ENCODE data around the gene MPZL2.

MPZL2 gene

DNA sequence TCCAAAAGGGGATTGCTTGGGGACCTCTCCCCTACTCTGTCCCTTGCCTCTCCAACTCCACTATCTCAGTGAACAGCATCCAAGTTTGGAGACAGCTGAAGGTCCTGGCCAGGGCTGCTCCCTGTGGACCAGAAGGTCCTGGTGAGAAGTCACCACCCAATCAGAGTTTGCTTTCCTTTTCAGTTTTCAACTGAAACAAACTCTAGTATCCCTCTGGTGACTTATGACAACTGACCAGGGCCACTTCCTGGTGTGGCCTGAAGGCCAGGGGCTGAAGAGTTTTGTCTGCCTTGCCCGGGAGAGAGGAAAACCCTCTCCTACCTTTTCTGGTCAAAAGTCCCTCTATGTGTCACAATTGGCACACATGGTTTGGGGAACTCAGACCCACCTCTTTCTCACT, 44.4 kb downstream of the MPZL2 start:
- no peak for DNase-seq (ENCODE audit: low read depth)

DNA sequence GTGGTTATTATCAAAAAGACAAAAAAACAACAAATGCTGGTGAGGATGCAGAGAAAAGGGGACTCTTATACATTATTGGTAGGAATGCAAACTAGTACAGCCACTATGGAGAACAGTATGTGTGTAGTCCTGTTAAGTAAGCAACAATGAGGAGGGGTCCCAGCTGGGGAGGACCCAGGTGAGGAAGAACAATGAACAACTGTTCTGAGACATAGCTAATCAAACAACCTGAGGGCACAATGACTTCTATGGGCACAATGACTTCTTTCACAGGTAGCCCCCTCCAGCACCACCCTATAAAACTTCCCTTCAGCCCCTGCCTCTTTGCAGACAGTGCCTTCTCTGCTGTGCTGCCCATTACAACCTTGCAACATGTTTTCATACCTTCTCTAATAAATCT, 44.9 kb downstream of the MPZL2 start:
- DNase-seq (ENCODE audit: low read depth): no peak

DNA sequence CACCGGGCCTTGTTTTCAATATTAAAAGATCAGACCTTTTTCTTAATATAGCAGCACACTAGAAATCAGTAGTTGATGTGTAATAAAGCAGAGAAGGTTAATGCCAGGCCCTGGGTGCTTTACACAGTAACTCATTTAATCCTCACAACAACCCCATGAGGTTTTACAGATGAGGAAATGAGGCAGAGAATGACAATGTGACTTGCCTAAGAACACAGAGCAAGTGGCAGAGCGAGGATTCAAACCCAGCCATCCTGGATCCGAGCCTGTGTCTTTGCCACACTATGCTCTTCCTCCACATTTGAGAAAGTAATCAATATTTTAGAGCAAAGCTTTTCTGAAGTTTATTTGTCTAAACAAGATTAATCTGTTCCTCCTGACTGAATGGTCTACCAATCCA, 46.5 kb downstream of the MPZL2 start:
- DNase-seq (ENCODE audit: low read depth): no peak

DNA sequence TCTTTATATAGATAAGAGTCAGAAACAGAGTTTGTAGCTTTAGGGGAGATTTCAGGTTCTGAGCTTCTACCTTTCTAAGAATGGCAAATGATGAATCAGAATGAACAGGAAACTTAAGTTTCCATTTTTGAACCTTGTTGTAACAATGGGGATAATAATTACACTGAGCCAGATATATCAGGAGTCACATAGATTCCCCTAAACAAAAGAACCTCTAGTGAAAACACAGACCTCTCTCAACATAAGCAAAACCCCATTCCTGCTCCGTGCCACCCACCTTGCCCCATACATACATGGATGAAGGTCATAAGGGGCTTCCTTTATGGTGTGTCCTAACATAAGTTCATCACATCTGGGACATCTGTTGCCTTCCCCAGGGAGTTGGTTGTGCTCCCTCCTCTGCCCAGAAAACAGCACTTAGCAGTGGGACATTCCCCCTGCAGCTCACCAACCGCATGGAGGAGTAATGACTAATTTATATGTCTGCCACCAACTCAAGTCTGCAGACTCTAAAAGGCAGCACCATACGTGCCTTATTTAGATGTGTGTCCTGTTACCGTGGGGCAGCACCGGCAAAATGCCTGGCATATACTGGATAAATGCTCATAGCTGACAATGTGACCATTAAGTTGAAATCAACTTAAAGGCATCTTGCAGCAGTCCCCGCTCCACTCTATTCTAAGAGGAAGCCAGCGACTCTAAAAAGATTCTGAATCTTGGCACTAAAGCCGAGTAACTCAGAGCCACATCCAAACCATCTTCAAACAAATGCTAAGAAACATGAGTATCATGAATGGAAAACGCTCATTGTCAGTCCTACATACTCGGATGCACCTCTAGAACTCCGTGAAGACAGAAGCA, 47.2 kb downstream of the MPZL2 start:
- DNase-seq (ENCODE audit: low read depth): no peak

DNA sequence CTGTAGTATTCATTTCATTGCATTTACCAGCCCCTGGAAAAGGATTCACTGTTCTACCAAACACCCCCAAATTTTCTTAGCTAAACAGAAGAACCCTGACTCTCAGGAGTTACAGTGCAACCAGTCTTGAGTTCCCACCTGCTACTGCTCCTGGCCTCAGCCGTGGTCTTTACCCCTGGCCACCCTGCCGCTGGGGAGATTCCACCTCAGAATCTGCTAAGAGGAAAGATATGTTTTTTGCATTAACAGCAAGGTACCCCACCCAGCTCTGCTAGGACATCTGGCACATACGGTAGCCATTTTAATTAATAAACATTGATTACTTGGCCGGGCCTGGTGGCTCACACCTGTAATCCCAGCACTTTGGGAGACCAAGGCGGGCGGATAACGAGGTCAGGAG, 48.3 kb downstream of the MPZL2 start:
- no peak for DNase-seq (ENCODE audit: low read depth)

DNA sequence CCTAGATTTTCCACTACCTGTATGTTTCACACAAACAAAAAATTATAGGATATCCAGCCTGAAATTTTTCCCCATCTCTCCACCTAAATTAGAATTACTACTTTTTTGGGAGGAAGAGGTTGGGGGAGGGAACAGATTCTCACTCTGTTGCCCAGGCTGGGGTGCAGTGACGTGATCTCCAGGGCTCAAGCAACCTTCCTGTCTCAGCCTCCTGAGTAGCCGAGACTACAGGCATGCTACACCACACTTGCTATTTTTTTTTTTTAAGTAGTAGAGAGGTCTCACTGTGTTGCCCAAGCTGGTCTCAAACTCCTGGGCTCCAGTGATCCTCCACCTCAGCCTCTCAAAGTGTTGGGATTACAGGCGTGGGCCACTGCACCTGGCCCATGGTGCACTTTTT, 48.8 kb downstream of the MPZL2 start:
- DNase-seq (ENCODE audit: low read depth): no peak

DNA sequence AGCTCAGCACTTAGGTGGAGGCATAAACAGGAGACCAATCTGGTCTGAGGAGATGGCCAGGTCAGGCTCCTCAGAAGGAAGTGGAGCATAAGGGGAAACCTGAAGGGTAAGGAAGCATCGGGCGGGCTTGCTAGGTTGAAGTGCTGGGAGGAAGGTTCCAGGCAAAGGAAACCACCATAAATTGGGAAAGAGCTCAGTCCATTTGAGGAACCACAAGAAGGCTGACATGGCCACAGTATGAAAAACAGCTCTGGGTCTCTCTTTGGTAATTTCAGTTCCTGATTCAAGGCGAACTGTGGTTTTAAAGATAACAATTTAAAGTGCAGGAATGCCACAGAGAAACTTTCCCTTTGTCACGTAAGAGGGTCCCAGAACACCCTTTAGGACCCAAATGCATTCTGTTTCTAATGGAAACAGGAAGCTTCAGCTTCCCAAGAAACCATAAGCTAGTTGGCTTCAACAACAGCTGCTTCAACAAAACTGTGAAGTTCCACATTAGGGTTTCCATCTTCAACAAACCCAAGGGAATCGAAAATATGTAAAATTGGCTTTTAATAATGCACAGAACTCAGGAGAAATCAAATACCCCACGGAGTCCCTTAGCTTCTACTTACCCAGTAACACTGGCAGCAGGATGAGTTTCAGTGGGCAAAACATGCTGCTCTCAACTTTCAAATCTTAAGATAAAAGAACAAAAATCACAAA, 49.7 kb downstream of the MPZL2 start:
- no peak for DNase-seq (ENCODE audit: low read depth)

DNA sequence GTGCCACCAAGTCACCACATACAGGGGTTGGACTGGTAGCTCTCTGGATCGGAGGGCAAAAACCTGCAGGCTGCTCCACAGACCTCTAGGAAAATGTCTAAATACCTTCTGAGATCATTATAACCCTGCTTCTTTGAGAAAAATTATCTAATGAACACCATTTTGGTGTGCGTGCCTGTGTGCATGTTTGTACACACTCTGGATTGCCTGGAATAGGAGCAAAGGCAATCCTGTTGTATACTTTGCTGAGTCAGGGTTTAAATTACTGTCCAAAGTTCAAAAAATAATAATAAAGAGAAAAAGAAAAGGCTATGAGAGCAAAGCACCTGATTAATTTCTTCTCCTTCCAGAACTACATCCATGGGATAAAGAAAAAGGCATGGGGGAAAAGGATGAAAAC, 50.3 kb downstream of the MPZL2 start:
- no peak for DNase-seq (ENCODE audit: low read depth)

DNA sequence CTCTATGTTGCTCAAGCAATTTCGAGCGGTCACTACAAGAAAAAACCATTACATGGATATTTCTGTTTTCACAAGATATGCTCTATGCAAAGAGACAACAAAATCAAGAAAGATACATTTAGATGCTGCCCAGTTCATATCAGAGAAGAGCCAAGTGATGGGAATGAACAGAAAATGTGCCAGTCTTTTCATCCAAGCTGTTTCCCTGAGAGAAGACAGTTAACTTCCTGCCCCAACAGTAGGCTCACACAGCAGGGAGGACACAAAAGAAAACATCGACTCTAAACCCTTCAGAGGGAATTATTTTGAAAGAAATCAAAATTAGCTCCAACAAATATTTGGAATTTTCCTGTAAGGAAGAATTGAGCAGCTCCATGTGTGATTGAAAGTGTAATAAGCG, 50.9 kb downstream of the MPZL2 start:
- DNase-seq (ENCODE audit: low read depth): no peak

DNA sequence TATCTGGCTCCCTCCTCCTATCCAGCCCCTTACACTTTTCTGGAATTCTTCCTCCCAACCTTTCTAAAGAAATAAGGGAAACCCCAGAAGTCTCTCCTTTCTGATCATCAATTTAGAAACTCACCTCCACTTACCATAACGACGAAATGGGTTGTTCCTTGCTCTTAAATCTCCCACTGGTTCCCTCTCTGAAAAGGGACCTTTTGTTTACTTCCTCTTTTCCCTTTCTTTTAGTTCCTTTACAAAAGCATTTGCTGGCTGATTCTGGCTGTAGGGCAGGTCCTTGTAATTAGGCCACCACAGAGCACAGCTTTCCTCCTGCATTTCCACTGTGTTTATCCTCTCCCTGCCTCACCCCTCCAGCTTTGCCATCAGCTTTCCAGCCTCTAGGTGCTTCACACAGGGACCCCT, 51.3 kb downstream of the MPZL2 start:
- no peak for DNase-seq (ENCODE audit: low read depth)

DNA sequence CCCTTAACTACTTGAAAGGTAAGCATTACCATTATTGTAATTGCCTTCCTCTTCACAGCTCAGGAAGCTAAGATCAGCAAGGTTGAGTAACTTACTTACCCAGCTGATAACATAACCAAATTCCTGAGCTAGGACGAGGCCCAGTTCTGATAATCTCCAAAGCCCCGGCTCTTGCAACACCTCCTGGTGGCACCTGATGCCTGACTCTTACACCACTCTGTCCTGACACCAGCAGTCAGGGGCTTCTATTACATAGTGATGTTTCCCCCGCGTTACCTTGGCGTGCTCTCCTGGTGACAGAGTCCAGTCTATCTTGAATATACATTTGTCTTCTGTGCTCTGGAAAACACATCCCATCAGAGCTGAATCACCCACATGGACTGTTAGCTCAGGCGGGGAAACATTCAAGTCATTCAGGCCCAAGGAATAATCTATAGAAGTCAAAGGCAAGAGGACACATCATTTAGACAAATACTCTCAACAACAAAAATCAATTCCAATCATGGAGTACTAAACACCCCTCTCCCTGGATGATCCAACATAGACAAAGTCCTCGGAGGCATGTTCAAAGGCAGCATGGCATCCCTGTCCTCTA, 51.9 kb downstream of the MPZL2 start:
- DNase-seq (ENCODE audit: low read depth): no peak

DNA sequence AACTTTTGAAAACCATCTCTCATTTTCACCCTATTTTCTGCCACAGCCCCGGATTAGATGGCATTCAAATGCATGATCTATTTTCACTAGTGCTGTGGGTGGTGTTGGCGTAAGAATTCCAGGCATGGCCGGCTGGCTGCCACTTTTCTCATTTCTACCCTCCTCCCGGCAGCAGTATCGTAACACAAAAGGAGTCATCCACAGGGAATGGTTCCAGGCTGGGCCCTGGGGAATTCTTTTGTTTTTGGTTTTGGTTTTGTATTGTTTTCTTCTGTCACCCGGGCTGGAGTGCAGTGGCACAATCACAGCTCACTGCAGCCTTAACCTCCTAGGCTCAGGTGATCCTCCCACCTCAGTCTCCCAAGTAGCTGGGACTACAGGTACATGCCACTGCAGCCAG, 53.1 kb downstream of the MPZL2 start:
- no peak for DNase-seq (ENCODE audit: low read depth)

DNA sequence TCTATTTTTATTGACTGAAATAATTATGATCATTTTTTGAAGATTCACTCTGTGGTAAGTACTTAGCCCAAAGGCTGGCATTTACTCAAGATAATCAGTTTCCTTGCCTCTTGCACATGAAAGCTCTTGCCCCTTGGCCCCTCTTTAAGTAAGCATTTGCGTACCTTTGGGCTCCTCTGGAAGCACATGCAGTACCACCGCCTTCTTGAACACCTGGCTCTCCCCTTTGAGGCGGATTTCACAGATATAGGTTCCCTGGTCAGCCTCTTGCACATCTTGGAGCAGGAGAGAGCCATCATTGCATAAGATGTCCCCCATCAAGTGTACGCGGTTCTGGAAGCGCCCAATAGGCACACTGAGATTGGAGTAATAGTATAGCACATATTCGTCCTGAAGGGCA, 53.8 kb downstream of the MPZL2 start:
- DNase-seq (ENCODE audit: low read depth): no peak

DNA sequence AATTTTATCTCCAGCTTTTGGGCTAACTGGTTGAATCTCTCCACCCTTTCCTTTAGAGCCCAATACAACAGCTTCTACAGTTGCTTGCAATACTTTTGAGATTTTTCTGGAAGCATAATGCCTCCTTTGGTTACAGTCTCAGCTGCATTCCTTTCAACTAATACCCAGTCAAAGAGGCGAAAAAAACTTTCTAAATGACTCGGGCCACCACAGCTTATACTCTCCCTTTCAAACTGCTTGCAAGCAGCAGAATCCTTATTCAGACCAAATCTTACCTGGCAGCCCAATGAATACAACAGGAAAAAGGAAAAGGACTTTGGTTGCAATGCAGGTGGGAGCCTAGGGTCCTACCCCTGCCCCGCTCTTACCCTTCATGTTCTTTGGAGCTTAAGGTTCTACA, 55.1 kb downstream of the MPZL2 start:
- no peak for DNase-seq (ENCODE audit: low read depth)

DNA sequence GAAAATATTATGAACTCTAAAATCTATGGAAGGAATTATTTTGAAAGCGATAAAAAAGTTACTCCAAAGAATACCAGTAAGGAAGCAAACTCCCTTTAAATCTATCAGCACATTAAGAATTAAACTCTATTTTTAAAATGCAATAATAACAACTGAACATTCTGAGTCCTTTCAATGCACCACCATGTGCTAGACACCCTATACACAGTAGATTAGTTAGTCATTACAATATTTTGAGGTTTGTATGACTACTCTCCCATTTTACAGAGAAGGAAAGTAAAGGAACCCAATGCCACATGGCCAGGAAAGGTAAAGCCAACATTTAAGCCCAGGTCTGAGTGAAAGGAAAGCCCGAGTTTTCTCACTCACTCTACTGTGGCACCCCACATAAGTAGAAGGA, 57.0 kb downstream of the MPZL2 start:
- DNase-seq (ENCODE audit: low read depth): no peak

DNA sequence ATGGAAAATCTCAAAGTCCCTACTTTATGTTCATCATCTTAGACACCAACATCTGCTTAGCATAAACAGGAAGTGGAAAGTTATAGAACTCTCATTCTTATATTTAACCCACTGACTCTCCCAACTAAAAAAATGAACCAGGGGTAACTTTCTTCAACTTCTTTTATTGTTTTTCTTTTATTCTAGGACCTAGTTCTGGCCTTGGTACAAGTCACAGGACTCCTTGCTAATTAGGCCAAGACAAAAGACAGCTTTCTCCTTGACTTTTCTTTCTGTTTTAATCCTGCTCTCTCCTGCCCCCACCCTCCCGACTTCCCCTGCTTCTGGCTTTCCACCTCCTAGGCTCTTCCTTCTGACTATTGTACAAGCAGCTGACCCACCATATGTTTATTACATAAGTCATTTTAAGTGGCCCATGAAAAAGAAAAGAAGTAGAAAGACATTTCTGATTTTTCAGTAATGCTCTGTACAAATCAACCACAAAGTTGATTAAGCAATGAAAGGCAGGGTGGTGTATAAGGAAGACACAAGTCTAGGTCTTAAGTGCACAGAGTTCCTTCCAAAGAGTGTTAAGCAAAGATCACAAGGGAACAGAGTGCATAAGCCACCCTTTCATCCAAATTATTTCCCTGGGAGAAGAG, 57.6 kb downstream of the MPZL2 start:
- no peak for DNase-seq (ENCODE audit: low read depth)

DNA sequence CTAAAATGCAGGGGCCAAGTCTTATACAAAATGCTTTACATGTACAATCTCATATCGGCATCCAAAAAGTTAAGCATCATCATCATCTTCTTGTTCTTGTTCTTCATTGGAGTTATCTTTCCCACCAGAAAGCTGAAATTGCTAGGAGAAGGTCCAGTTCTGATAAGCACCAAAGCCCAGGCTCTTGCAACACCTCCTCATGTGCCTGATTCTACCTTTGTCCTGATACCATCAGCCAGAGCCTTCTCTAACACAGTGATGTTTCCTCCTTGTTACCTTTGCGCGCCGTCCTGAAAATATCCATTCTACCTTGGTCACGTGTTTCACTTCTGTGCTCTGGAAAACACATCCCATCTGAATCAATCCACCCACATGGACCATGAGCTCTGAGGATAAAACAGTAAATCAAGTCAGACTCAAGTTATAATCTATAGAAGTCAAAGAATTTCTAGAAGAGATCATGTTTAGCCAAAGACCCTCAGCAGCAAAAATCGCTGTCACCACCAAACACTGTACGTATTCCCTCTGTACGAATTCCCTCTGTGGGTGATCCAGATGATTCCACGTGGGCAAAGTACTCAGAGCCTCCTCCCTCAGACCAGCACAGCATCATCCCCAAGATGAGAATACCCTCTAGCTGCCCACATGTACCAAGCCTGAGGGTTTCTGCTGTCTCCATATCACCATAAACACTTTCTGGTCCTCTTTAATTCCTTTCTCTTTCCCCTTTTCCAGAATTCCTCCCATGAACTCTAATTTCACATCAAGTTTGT, 58.3 kb downstream of the MPZL2 start:
- no peak for DNase-seq (ENCODE audit: low read depth)
